Fibroblast of pulmonary artery (primary cell): Measurements from ENCODE around the gene PTEN.

ENCODE experiments used
- DNase-seq: peaks from one replicate; pipeline ENCODE4 v3.0.0-alpha.2; 2010; ENCODE audit warnings: low read depth
- H3K4me3 ChIP-seq: replicated peaks from 2 replicates; pipeline ENCODE4 v1.5.1; 2011; ENCODE audit warnings: low read depth, mild to moderate bottlenecking, control low read depth, low read length, moderate library complexity
- TF ChIP-seq, protein P1 (sequence below): IDR thresholded peaks from 2 replicates; pipeline ENCODE4 v1.5.1; 2011; ENCODE audit warnings: mild to moderate bottlenecking, control low read depth, low read length, inconsistent platforms; ENCODE audit errors: missing control alignments

Gene PTEN

GRCh38 chr10:87863053-87863943 lies at the start of gene PTEN, which contains the start of gene KLLN:
Gene PTEN (plus strand): TSS chr10:87863625. CDS start chr10:87864470, 845 bp downstream.
Gene KLLN (minus strand): TSS chr10:87863533. CDS start chr10:87862487, 1,046 bp downstream.
- DNase-seq: peak; percentile 95
- TF ChIP-seq, protein P1, sequence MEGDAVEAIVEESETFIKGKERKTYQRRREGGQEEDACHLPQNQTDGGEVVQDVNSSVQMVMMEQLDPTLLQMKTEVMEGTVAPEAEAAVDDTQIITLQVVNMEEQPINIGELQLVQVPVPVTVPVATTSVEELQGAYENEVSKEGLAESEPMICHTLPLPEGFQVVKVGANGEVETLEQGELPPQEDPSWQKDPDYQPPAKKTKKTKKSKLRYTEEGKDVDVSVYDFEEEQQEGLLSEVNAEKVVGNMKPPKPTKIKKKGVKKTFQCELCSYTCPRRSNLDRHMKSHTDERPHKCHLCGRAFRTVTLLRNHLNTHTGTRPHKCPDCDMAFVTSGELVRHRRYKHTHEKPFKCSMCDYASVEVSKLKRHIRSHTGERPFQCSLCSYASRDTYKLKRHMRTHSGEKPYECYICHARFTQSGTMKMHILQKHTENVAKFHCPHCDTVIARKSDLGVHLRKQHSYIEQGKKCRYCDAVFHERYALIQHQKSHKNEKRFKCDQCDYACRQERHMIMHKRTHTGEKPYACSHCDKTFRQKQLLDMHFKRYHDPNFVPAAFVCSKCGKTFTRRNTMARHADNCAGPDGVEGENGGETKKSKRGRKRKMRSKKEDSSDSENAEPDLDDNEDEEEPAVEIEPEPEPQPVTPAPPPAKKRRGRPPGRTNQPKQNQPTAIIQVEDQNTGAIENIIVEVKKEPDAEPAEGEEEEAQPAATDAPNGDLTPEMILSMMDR: no peak

DNA sequence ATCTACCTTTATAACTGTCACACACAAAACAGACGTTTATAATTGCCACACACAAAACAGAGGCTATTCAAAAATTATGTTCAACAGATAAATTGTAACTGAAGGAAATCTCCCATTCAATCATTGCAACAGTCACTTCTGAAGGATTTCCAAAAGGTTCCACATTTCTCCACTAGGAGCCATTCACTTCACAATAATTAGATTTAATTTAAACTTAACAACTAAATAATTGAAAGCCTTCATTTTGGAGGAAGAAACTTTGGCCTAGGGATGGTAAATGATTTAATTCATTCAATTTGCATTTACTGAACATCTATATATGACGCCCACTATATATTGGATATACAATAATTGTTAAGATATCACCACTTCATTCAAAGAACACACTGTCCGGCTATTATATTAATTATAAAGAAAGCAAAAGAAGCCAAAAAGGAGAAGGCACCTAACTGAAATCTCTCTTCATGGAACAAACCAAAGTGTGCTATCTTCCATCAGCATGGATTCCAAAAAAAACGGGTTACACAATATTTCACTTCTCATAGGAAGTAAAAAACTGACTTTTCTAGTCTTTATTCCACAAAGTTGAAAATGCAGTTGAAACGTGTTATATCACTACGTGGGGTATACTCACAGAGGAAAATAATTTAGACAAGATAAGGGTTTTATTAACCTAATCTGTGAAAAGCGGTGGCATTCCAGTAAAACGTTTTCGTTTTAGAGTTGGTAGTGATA lies 47.1 kb upstream of the PTEN start:
- H3K4me3 ChIP-seq: peak overlapping the region; percentile 90
- DNase-seq: no peak
- TF ChIP-seq, protein P1: peak; percentile 11

More at GRCh38 chr10:87863053-87863943, at the start of gene PTEN, which contains the start of gene KLLN:
- H3K4me3 ChIP-seq: peak within 1 kb of the TSS; percentile 85

DNA sequence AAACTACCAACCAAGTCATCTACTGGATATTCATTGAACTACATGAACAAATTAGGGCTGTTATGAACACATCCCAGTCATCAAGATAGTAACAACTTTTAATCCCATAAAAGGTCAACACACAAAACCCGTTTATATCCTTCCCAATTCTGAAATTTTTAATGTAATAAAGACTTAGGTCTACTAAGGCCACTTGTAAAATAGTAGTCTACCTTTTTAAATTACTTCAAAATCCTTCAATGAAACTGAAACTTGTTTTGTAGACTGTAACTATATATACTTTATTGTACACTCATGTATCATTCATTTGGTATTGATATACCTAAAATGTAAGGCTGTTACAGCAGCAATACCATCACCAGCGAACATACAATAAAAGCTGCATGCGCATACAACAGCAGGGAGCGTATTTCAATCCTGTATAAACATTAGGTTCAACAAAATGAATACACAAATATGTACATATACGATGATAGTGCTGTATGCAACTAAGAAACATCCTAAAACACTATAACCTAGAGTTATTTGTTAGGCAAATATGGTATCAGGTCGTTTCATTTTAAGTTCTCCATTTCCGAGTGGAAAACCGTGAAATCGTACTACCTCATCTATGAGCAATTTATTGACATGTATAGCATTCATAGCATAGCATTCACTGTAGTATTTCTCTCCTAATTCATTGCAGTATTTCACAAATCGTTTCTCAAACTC lies 46.4 kb upstream of the PTEN start:
- TF ChIP-seq, protein P1: no peak
- H3K4me3 ChIP-seq: peak overlapping the region; percentile 90
- DNase-seq: peak; percentile 10

GRCh38 chr10:87817609-87818504 lies 45.6 kb upstream of the PTEN start, which contains the start of gene ATAD1:
Gene ATAD1 (minus strand): TSS chr10:87818226. CDS start chr10:87814599, 3,627 bp downstream.
- DNase-seq: peak; percentile 84
- H3K4me3 ChIP-seq: peak within 1 kb of the TSS; percentile 90
- TF ChIP-seq, protein P1: peak; percentile 21

DNA sequence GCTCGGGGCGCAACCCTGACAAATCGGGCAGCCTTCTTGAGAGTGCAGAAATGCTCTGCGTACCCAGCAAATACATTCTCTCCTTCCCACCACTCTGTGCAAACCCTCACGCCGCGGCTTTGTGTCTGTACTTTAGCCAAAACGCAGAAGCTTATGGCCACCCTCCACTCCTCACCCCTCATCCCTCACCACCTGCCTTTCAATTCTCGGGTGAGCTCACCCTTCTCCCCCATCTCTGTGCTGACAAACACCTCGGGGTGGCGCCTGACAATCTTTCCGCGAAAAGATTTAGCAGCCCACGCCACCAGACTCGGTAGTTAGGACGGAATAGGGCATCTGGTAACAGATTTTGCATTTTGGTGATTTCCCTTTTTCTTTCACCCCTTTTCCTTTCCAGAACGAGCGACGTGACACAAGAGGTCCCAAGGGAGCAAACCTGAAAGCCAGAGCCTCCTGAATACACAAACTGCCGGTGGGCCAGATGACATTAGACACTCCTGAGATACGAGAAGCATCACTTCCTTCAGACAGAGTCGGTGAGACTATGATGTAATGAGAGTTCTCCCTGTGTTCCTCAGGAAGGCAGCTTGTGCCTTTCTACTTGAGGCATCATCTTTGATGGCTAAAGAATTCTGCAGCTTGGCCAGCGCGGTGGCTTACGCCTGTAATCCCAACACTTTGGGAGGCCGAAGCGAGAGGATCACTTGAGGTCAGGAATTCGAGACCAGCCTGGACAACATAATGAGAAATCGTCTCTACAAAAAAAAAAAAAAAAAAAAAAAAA lies 44.7 kb upstream of the PTEN start:
- TF ChIP-seq, protein P1: no peak
- peak overlapping the region; percentile 90 for H3K4me3 ChIP-seq

More for the DNA sequence above, 44.7 kb upstream of the PTEN start:
- peak; percentile 31 for DNase-seq
